ENCODE results near the gene CNTNAP4. TPM values are rescaled to one million over a fixed set of nuclear protein-coding genes. Genes with fewer than 3 reads are reported as not detected.
A peak's percentile ranks its signal among the peaks of the same experiment; 100 is the strongest.

CNTNAP4 gene
- total and polyA plus RNA-seq, 2 of the 8 experiments (the other 6 are each of a cell fraction or from before 2014, with no cell fraction given) = not detected

DNA sequence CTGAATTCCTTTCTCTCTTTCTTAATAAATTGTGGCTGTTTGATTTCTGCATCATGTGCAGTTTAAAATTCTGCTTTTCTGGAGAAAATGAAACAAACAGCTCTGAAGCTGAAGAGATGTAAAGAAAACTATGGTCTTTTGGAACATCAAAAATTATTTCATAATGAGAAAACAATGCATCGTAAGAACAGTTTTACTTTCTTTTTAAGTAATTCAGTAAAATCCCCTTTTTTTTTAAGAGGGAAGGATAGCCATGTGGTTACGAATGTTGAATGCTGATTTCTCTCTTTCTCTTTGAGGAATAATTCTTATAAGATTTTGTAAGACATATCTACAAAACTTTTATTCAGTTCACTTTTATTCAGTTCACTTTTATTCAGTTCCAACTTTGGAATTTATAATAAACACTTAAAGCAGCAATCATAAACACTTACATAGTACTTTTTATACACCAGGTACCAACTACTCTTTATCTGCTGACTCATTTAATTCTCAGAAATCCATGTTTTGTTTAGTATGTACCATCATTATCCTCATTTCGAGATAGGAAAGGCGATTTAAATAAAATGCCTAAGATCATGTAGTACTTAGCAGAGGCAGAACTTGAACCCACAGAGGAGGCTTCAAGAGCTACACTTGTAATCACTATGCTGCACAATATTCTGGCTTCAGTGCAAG, 26.6 kb downstream of the CNTNAP4 start:
- Histone ChIP-seq H3K23ac (ENCODE audit: insufficient read length) (no peak overlapping the region), H3K18ac (ENCODE audit: extremely low read depth, low read length) (no peak overlapping the region), H3K79me1 (ENCODE audit: low read depth, low read length) (no peaks in the 10 kb centered on the region), H3K27ac (ENCODE audit: low read depth, low read length) (no peak overlapping the region), H4K8ac (ENCODE audit: extremely low read depth, insufficient read depth, low read length) (no peak overlapping the region), H3K23me2 (ENCODE audit: low read depth, low read length) (no peaks in the 10 kb centered on the region), H4K20me1 (replicated peaks in 1 of 2; ENCODE audit: control insufficient read depth in 1 of 2, insufficient read depth in 2 of 2, low read length in 2 of 2) (no peaks in the 10 kb centered on the region), H2AFZ (ENCODE audit: low read length) (peak overlapping the region; percentile 70; the same call in 1 of the 2 replicates), H3K27me3 (replicated peaks in 1 of 4; ENCODE audit: control insufficient read depth in 3 of 4, extremely low read depth in 1 of 4, insufficient read depth in 3 of 4, low read length in 3 of 4) (no peaks in the 10 kb centered on the region; a peak in 1 of 7 replicates), H4K5ac (ENCODE audit: insufficient read length, low read depth, low read length) (no peak overlapping the region), H3K79me2 (ENCODE audit: control insufficient read depth in 1 of 2, insufficient read depth in 2 of 2, low read length in 2 of 2) (no peaks in the 10 kb centered on the region), H3K4ac (replicated peaks; ENCODE audit: insufficient read length, low read depth, low read length) (no peak overlapping the region), H3K9me3 (ENCODE audit: insufficient read depth in 2 of 2, low read depth in 1 of 2, low read length in 1 of 2) (no peaks in the 10 kb centered on the region), H2BK5ac (ENCODE audit: low read depth, low read length) (no peak overlapping the region), H3K4me1 (replicated peaks in 1 of 4; ENCODE audit: control insufficient read depth in 3 of 4, insufficient read depth in 4 of 4, low read length in 3 of 4) (no peaks in the 10 kb centered on the region), H2BK120ac (replicated peaks; ENCODE audit: low read depth, low read length) (no peak overlapping the region), H3K56ac (replicated peaks; ENCODE audit: insufficient read length, low read depth, low read length) (no peak overlapping the region), H2BK20ac (ENCODE audit: low read length) (no peak overlapping the region), H3K36me3 (ENCODE audit: control insufficient read depth in 2 of 4, insufficient read depth in 4 of 4, low read length in 3 of 4) (no peaks in the 10 kb centered on the region), H3K4me3 (ENCODE audit: extremely low read depth in 1 of 4, insufficient read depth in 2 of 4, low read depth in 3 of 4, low read length in 4 of 4) (no peak overlapping the region), H3K14ac (ENCODE audit: insufficient read length) (no peak overlapping the region), H4K91ac (replicated peaks; ENCODE audit: insufficient read length, low read length) (no peak overlapping the region), H2AK5ac (ENCODE audit: low read depth, low read length) (no peak overlapping the region), H3K9ac (replicated peaks in 1 of 4; ENCODE audit: extremely low read depth in 1 of 4, low read depth in 3 of 4, low read length in 3 of 4) (no peak overlapping the region), H3K4me2 (ENCODE audit: insufficient read depth in 1 of 2, low read depth in 2 of 2, low read length in 2 of 2) (no peak overlapping the region), H2BK12ac (ENCODE audit: low read depth, low read length) (no peak overlapping the region), H2BK15ac (ENCODE audit: low read length) (no peak overlapping the region)
- POLR2A ChIA-PET (ENCODE audit: partially characterized antibody) = no interaction called here
- 92% methylated on average over 4 of the region's 4 CpGs; no CpG with 5 or more reads in 1 of the 2 experiments for WGBS, 2 experiments (ENCODE audit: extremely low coverage in 1 of 2, insufficient coverage in 1 of 2, insufficient read length in 1 of 2, insufficient replicate concordance in 2 of 2, low coverage in 1 of 2, low lambda C conversion rate in 2 of 2, missing lambda C conversion rate in 1 of 2)
- DNase-seq (ENCODE audit: low read depth in 1 of 2, low spot score in 2 of 2) (no peak), FAIRE-seq (no peak)
- CTCF ChIA-PET (ENCODE audit: partially characterized antibody) = no interaction called here
- TF ChIP-seq BCL11A (IDR thresholded peaks at IDR 0.05; ENCODE audit: low read depth in 2 of 2, low read length in 2 of 2) = no peak
